GM23338 (cell line): Measurements from ENCODE around the gene NUP54. TPM values are rescaled to one million over a fixed set of nuclear protein-coding genes. Genes with fewer than 3 reads are reported as not detected.

Source experiments
- ATAC-seq: fragments of 200-7000 bp; cut with Tn5 transposase; 3 replicates; pipeline ENCODE4 v1.9.1; 2020
- DNase-seq: peaks from one replicate; pipeline ENCODE4 v3.0.0-alpha.2; 2015; ENCODE audit warnings: low spot score
- H2AFZ ChIP-seq: fragments of 200-600 bp; sonication (generic); 2 replicates; pipeline ENCODE4 v1.8.0; 2016; ENCODE audit warnings: antibody characterized with exemption, mild to moderate bottlenecking, moderate library complexity
- H3F3A ChIP-seq: fragments of 200-600 bp; sonication (generic); replicated peaks from 2 replicates; pipeline ENCODE4 v1.8.0; 2017; ENCODE audit warnings: antibody characterized with exemption, mixed run types, low read depth
- H3K27ac ChIP-seq: fragments of 200-600 bp; sonication (generic); 2 replicates; pipeline ENCODE4 v1.6.1; 2016; ENCODE audit warnings: low read depth
- H3K27me3 ChIP-seq: fragments of 200-600 bp; sonication (generic); 2 replicates; pipeline ENCODE4 v1.8.0; 2016; ENCODE audit warnings: mild to moderate bottlenecking, mixed run types, moderate library complexity; ENCODE audit not compliant: insufficient read depth
- H3K36me3 ChIP-seq: fragments of 200-600 bp; sonication (generic); 2 replicates; pipeline ENCODE4 v1.8.0; 2016; ENCODE audit warnings: mild to moderate bottlenecking; ENCODE audit not compliant: insufficient read depth
- H3K4me1 ChIP-seq: fragments of 200-600 bp; sonication (generic); 2 replicates; pipeline ENCODE4 v1.8.0; 2016; ENCODE audit warnings: mild to moderate bottlenecking, moderate library complexity; ENCODE audit not compliant: insufficient read depth
- H3K4me2 ChIP-seq: fragments of 200-600 bp; sonication (generic); 2 replicates; pipeline ENCODE4 v1.7.1; 2017; ENCODE audit warnings: mixed run types
- H3K4me3 ChIP-seq: fragments of 200-600 bp; sonication (generic); 2 replicates; pipeline ENCODE4 v1.6.1; 2016; ENCODE audit warnings: mixed run types
- H3K79me2 ChIP-seq: fragments of 200-600 bp; sonication (generic); replicated peaks from 2 replicates; pipeline ENCODE4 v1.8.0; 2017; ENCODE audit warnings: mild to moderate bottlenecking; ENCODE audit not compliant: insufficient read depth
- H3K9me2 ChIP-seq: fragments of 200-600 bp; sonication (generic); 2 replicates; pipeline ENCODE4 v1.8.0; 2017; ENCODE audit not compliant: insufficient read depth
- H4K20me1 ChIP-seq: fragments of 200-600 bp; sonication (generic); replicated peaks from 2 replicates; pipeline ENCODE4 v1.8.0; 2017; ENCODE audit warnings: mild to moderate bottlenecking; ENCODE audit not compliant: insufficient read depth
- H3K27ac Mint-ChIP-seq: 2 replicates; pipeline ENCODE4 v1.8.0; 2020; ENCODE audit warnings: inconsistent platforms, mild to moderate bottlenecking, moderate library complexity, mixed read lengths
- H3K27me3 Mint-ChIP-seq: 3 replicates; pipeline ENCODE4 v1.8.0; 2022; ENCODE audit warnings: low read depth, mild to moderate bottlenecking, moderate library complexity, mixed read lengths, inconsistent platforms; ENCODE audit not compliant: insufficient read depth, poor library complexity
- H3K36me3 Mint-ChIP-seq: 3 replicates; pipeline ENCODE4 v1.8.0; 2021; ENCODE audit warnings: low read depth, mild to moderate bottlenecking, inconsistent platforms, moderate library complexity, mixed read lengths
- H3K4me1 Mint-ChIP-seq: 3 replicates; pipeline ENCODE4 v1.8.0; 2020; ENCODE audit warnings: mild to moderate bottlenecking, inconsistent platforms, mixed read lengths
- H3K4me3 Mint-ChIP-seq: 3 replicates; pipeline ENCODE4 v1.8.0; 2021; ENCODE audit warnings: moderate library complexity, mild to moderate bottlenecking, inconsistent platforms, mixed read lengths
- H3K9me3 Mint-ChIP-seq: 3 replicates; pipeline ENCODE4 v1.8.0; 2020; ENCODE audit warnings: moderate library complexity, mild to moderate bottlenecking, inconsistent platforms, mixed read lengths
- CREB1 ChIP-seq: fragments of 250-450 bp; sonication (Bioruptor Pico); IDR thresholded peaks from 2 replicates; pipeline ENCODE4 v1.5.0; 2020; ENCODE audit warnings: low read depth, mild to moderate bottlenecking, moderate library complexity
- CTCF ChIP-seq, 2 experiments: fragments of 200-600 bp in 1 of 2; sonication (generic) in 1 of 2; conservative IDR thresholded peaks; 2 replicates each; pipeline versions ENCODE4 v1.5.1 to v1.6.1; 2016 to 2017; ENCODE audit warnings: antibody characterized with exemption in 2 of 2, low read depth in 2 of 2, mild to moderate bottlenecking in 2 of 2, moderate library complexity in 1 of 2
- EZH2 ChIP-seq: fragments of 200-600 bp; sonication (generic); IDR thresholded peaks from one replicate; pipeline ENCODE4 v1.8.0; 2017; ENCODE audit warnings: antibody characterized with exemption, mild to moderate bottlenecking, low read depth; ENCODE audit not compliant: unreplicated experiment
- EZH2phosphoT487 ChIP-seq: fragments of 200-600 bp; sonication (generic); IDR thresholded peaks from one replicate; pipeline ENCODE4 v1.8.1; 2018; ENCODE audit warnings: antibody characterized with exemption; ENCODE audit not compliant: unreplicated experiment
- JUNB ChIP-seq: IDR thresholded peaks from one replicate; pipeline ENCODE4 v1.6.1; 2016; ENCODE audit warnings: antibody characterized with exemption; ENCODE audit not compliant: unreplicated experiment
- POLR2AphosphoS5 ChIP-seq: IDR thresholded peaks from 2 replicates; pipeline ENCODE4 v1.6.1; 2016; ENCODE audit warnings: antibody characterized with exemption, low read depth
- REST ChIP-seq: IDR thresholded peaks from one replicate; pipeline ENCODE4 v1.6.1; 2018; ENCODE audit warnings: antibody characterized with exemption; ENCODE audit not compliant: unreplicated experiment
- ZNF114 ChIP-seq: fragments of 250-450 bp; sonication (Bioruptor Pico); IDR thresholded peaks from 2 replicates; pipeline ENCODE4 v1.5.0; 2020; ENCODE audit warnings: mild to moderate bottlenecking, moderate library complexity
- ZNF331 ChIP-seq: fragments of 250-450 bp; sonication (Bioruptor Pico); IDR thresholded peaks from 2 replicates; pipeline ENCODE4 v1.5.0; 2020; ENCODE audit warnings: low read depth, mild to moderate bottlenecking, moderate library complexity
- polyA plus RNA-seq: library from polyadenylated mRNA; unstranded; fragments of >200 nt; fragmentation: Nextera tagmentation; extraction: Ambion mirVana; gene quantifications from 2 replicates; pipeline ENCODE4 v1.2.1, GENCODE V29; 2016
- total RNA-seq: library from RNA; depleted of rRNA; stranded (reverse); fragments of >200 nt; shearing (Covaris generic); gene quantifications from 2 replicates; pipeline ENCODE4 v1.2.3, GENCODE V29; 2014
- TF ChIP-seq, protein P1 (sequence below): IDR thresholded peaks from 2 replicates; pipeline ENCODE4 v1.6.1; 2016; ENCODE audit warnings: antibody characterized with exemption

NUP54 gene
- total and polyA plus RNA-seq, 2 experiments from 2014 or later = 97.8 to 118 TPM

DNA sequence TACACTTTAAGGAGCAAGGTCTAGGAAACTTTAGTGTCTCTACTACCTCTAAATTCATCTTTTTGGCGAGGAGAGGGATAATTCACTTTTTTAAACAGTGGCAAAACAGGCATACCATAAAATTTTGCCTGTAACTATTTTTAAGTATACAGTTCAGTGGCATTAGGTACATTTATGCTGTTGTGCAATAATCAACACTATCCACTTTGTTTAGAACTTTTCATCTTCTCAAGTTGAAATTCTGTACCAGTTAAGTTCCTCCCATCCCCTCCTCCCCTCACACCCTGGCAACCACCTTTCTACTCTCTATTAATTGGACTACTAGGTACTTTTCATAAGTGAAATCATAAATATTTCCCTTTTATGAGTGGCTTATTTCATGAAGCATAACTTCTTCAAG, 31.4 kb downstream of the NUP54 start:
- no peaks in the 10 kb centered on the region for H3K27me3 ChIP-seq
- TF ChIP-seq EZH2 = no peak
- TF ChIP-seq ZNF114 = no peak
- no peak for TF ChIP-seq CTCF (conservative IDR thresholded peaks at IDR 0.05; ENCODE audit: low read depth in 2 of 2)
- no peak for TF ChIP-seq REST
- TF ChIP-seq, protein P1, sequence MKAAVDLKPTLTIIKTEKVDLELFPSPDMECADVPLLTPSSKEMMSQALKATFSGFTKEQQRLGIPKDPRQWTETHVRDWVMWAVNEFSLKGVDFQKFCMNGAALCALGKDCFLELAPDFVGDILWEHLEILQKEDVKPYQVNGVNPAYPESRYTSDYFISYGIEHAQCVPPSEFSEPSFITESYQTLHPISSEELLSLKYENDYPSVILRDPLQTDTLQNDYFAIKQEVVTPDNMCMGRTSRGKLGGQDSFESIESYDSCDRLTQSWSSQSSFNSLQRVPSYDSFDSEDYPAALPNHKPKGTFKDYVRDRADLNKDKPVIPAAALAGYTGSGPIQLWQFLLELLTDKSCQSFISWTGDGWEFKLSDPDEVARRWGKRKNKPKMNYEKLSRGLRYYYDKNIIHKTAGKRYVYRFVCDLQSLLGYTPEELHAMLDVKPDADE = no peak
- no peak for TF ChIP-seq EZH2phosphoT487
- TF ChIP-seq ZNF331 (CRISPR knock-in tag) = no peak
- TF ChIP-seq POLR2AphosphoS5 = no peak
- no peak for TF ChIP-seq CREB1 (CRISPR knock-in tag)
- TF ChIP-seq JUNB = no peak
- DNase-seq = no peak
- no peak overlapping the region for H3K4me3 ChIP-seq
- H3K27ac ChIP-seq = no peak overlapping the region
- H3K9me2 ChIP-seq = no peaks in the 10 kb centered on the region
- Mint-ChIP-seq H3K9me3 (no peaks in the 10 kb centered on the region), H3K27ac (no peak overlapping the region), H3K4me3 (no peak overlapping the region), H3K27me3 (no peaks in the 10 kb centered on the region), H3K4me1 (no peaks in the 10 kb centered on the region), H3K36me3 (peaks cover 77% of the 10 kb centered on the region)
- no peaks in the 10 kb centered on the region for H3K4me1 ChIP-seq
- no peaks in the 10 kb centered on the region for H3F3A ChIP-seq
- no peaks in the 10 kb centered on the region for H3K79me2 ChIP-seq
- no peaks in the 10 kb centered on the region for H4K20me1 ChIP-seq
- ATAC-seq = no peak
- no peak overlapping the region for H2AFZ ChIP-seq
- H3K36me3 ChIP-seq = peaks cover 49% of the 10 kb centered on the region
- H3K4me2 ChIP-seq = no peak overlapping the region
